Superior temporal gyrus (tissue), 1 donor: ENCODE measurements around the gene LTBP1.
"Not testable (repeated sequence)": the region's sequence is repeated elsewhere in the genome, so short reads cannot be mapped to it uniquely, and the experiment has no call there.

Experiments
- DNase-seq: peaks from one replicate; pipeline ENCODE4 v3.0.0-alpha.2; 2016; ENCODE audit errors: extremely low spot score

LTBP1 gene

GRCh38 chr2:32960647-32961403 is 14.1 kb downstream of the LTBP1 start:
- no peak for DNase-seq

GRCh38 chr2:32962690-32963089 is 15.9 kb downstream of the LTBP1 start:
- no peak for DNase-seq

GRCh38 chr2:32963941-32964340 is 17.2 kb downstream of the LTBP1 start:
- DNase-seq: no peak

- DNase-seq: no peak
Measured at GRCh38 chr2:32965523-32966171, 18.9 kb downstream of the LTBP1 start.

GRCh38 chr2:32969444-32970162 is 22.9 kb downstream of the LTBP1 start:
- no peak for DNase-seq

GRCh38 chr2:32973772-32974171 is 27.0 kb downstream of the LTBP1 start:
- DNase-seq: not testable (repeated sequence)

- no peak for DNase-seq
Measured at GRCh38 chr2:32976409-32977063, 29.8 kb downstream of the LTBP1 start.

GRCh38 chr2:32977228-32977758 is 30.5 kb downstream of the LTBP1 start:
- DNase-seq: no peak

GRCh38 chr2:32981612-32982011 is 34.9 kb downstream of the LTBP1 start:
- DNase-seq: no peak

GRCh38 chr2:32983193-32983924 is 36.6 kb downstream of the LTBP1 start:
- not testable (repeated sequence) for DNase-seq

- DNase-seq: no peak
Measured at GRCh38 chr2:32986480-32986879, 39.7 kb downstream of the LTBP1 start.

- DNase-seq: no peak
Measured at GRCh38 chr2:32988525-32988924, 41.8 kb downstream of the LTBP1 start.

GRCh38 chr2:32990556-32990955 is 43.8 kb downstream of the LTBP1 start:
- no peak for DNase-seq

GRCh38 chr2:32991091-32991845 is 44.5 kb downstream of the LTBP1 start:
- no peak for DNase-seq

GRCh38 chr2:32993005-32993539 is 46.3 kb downstream of the LTBP1 start:
- no peak for DNase-seq

GRCh38 chr2:32997705-32998104 is 51.0 kb downstream of the LTBP1 start:
- DNase-seq: no peak

- no peak for DNase-seq
Measured at GRCh38 chr2:33000986-33001385, 54.2 kb downstream of the LTBP1 start.

GRCh38 chr2:33001823-33002222 is 55.1 kb downstream of the LTBP1 start:
- DNase-seq: no peak

- no peak for DNase-seq
Measured at GRCh38 chr2:33002863-33003262, 56.1 kb downstream of the LTBP1 start.

- no peak for DNase-seq
Measured at GRCh38 chr2:33005057-33005456, 58.3 kb downstream of the LTBP1 start.
